ENCODE measurements around the gene GPS1.
A peak's percentile ranks its signal among the peaks of the same experiment; 100 is the strongest.

GPS1 gene

DNA sequence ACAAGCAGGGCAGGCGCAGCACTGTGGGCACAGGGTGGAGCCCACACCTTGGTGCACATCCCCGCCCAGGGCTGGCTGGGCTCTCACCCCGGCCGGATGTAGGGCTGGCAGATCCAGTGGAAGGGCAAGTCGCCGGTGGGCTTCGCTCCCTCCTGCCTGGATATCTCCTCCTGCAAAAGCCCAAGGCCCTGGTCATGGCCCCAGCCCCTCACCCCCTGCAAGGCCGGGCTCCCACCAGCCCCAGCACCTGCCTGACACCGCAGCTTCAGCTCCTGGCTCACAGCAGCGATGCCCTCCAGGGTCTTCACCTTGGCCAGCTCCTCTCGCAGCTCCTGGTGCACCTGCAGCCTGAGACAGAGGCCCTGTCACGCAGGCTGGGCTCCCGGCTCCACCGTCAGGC lies 8.9 kb downstream of the GPS1 start:
- no peak for DNase-seq

DNA sequence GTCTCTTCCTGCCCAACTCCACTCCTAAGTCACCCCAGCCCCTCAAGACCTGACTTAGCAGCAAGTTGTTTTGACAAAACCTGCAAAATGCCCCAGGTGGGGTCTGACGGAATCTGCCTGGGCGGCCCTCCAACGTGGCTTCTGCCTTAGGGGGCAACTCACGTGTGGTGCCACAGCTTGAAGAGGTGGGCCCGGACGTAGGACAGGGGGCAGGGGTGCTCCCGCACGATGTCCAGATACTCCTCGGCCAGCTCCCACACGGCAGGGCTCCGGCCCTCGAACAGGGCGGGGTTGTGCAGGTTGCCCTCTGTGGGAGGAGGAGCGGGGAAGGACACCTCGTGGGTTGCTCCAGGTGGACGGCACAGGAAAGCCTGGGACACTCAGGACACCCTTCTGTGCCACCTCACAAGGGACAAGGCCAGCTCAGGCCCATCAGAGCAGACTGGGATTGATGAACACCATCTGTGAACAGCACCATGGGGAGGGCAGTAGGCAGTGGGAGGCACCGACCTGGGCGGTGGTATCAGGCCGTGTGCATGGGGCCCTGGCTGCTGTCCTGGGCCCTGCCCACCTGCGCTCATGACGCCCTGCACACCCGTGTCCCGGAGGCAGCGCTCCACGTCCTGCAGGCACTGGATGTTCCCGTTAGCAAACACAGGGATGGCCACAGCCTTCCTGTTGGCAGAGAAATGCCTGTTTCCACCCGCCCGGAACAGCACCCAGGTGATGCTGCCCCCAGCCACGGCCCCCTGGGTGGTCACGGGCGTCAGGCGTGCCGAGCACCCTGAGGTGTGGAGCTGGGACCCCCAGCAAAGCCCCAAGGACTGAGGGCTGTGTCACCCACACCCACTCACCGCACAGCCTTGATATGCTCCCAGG lies 9.6 kb downstream of the GPS1 start:
- DNase-seq, result no peak

DNA sequence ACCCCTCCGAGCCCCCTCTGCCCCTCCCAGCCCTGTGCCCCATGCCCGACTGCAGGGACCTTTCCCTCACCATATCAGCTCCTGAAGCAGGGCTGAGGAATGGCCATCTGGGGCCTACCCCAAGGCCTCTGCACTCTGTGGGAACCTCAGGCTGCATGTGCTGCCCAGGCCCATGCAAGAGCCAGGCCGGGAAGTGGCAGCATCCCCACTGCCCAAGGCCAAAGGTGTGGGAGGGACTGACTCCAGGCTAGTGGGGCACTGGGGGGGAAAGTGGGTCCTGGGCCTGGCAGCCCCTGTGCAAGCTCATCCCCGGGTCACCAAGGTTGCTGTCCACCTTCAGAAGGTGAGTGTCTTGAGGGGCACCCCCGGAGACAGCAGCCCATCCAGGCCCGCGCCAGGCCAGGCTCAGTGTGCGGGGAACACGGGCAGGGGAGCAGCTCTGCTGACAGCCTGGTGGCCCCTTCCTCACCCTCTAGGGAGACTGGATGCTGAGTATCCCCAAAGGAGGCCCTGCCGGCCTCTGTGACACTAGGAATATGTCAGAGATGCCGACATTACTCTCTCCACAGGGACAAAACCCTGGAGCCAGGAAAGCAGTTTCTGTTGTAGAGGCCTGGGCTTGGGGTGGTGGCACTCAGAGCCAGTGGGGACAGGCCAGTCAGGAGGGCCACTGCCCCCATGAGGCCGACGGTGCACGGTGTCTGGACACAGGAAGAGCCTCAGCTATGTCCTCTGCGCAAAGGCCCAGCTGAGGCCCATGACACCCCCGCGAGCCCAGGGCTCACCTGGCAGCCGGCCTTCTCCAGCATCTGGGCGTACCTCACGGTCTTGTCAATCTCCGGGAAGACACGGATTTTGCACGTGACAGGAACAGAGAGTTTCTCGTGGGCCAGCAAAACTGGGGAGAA lies 10.6 kb downstream of the GPS1 start:
- no peak for DNase-seq

DNA sequence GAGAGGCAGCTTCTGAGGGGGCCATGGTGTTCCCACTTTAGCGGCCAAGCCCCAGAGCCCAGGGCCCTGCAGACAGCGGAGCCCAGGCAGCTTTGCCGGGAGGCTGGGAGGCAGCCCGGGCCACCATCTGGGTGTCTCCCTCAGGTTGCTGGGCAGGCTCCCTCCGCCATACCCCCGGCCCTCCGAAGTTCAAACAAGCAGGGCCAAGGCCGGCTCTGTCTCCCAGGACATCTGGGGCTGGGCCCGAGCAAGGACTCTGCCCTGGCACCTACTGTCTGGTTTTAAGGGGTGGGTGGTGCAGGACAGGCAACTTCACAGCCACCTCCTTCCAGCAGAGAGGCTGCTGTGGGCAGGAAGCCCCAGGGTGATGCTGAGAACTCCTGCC lies 11.3 kb downstream of the GPS1 start:
- no peak for DNase-seq

DNA sequence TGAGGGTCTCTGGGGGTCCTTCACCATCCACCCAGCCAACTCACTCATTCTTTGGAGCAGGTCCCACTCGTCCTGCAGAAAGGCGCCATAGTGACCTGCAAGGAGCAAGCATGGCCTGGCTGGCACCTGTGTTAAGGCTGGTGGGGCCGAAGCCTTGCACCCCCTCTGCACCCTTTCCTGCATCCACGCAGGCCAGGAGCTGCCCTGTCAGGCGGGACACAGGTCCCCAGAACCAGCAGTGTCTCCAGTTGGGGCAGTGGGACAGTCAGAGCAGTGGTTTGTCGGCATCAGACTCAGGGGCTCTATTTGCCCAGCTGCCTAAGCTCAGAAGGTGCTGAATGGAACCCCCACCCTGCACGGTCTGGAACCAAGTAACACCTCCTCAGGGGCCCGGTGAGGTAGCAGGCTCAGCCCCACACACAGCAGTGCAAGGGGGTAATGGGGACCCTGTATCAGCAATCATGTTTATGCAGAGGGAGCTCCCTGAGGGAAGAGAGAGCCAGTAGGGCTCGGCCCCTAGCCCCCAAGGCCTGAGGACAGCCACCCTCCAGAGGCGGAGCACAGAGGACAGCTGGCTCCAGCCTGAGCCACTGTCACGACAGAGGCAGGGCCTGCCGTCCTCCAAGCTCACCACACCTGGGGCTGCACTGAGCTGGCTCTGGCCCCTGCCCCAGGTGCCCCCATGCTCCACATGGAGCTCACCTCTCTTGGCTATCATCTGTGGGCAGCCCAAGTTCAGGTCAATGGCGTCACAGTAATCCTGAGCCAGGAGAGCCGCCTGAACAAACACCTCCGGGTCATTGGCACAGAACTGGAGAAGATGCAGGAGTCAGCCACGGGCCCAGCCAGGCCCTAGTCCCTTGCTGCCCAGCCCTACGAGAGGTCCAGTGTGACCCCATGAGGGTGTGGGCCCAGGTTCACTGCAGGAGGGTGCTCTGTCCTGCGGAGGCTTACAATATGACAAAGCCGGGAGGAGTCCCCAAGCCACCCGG lies 12.0 kb downstream of the GPS1 start:
- DNase-seq, result no peak

DNA sequence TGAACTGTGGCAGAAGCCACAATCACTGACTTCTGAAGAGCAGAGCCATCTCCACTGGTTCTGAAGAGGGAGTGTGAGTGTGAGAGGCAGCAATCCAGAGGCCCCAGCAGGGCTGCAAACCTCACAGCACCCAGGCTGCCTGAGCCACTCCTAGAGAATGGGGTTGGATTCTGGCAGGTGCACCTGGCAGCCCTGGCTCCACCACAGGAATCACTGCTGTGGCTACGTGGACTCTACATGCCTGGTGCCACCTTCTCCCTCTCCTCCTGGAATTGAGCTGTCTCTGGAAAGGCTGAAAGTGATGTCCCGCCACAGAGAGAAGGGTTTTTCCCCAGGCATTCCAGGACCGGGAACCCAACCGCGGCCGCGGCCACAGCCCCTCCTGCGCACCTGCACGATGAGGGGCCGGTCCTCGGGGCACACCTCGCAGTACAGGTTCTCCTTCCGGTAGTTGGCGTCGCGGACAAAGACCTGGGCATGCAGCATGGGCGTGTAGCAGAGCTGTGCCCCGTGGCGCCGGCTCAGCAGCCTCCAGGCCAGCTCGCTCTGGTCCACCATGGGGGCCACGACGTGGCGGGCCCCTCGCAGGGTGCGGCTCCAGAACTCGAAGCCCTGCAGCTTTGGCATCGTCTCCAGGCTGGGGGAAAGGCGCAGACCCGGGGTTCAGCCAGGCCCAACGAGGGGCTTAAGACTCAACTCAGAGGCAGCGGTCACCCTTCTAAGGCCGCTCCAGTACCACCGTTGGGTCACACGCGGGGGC lies 12.9 kb downstream of the GPS1 start:
- no peak for DNase-seq

DNA sequence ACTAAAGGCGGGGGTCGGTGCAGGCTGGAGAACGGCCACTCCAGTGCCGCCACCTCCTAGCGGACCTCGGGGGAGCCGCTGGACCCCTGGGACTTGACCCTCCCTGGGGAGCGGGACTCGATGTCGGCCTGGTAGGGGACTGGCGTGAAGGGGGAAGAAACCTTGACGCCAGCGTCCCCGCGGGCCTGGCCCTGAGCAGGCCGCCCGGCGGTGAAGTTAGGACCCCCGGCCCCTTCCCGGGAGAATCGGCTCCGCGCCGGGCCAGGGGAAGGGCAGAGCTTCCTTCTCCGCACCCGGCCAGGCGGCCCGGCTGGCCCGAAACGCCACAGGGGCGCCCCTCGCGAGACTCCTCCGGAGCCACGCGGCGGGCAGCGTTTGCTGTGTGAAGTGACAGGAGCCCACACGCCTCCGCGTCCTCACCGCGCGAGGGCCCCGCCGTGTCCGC lies 13.5 kb downstream of the GPS1 start:
- DNase-seq, result peak in 1 of 2 experiments; percentile 51

DNA sequence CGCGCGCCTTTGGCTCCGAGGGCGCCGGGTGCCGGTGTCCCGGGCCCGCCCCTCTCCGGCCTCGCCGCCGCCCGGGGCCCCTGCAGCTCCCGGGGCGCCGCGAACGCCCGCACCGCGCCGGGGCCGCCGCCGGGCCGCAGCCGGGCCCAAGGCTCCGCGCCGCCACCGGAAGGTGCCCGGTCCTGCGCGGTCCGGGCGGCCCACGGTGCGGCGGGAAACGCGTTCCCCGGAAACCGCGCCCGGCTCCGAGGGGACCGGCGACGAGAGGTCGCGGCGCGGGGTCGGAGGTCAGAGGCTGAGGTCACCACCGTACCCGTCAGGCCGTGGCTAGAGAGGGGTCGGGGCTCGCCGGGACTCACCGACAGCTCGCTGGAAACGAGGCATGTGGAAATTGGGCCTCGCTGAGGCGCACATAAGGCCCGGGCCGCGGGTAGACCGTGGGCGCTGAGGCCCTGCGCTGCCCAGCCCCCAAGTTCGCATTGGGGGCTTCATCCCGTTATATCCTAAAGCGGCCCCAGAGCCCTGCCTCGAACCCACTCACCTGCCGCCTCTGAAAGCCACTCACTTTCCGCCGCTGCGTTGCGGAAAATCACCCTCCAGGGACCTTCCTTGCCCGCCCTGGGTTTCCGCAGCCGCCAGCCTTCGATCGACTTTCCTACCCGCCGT lies 14.1 kb downstream of the GPS1 start, which contains the start of gene DUS1L:
DUS1L (minus strand) TSS at position 167 of the 666 bp plus-strand sequence. CDS start 745 bp downstream, outside the sequence.
- DNase-seq, result peak; percentile 80 to 86

DNA sequence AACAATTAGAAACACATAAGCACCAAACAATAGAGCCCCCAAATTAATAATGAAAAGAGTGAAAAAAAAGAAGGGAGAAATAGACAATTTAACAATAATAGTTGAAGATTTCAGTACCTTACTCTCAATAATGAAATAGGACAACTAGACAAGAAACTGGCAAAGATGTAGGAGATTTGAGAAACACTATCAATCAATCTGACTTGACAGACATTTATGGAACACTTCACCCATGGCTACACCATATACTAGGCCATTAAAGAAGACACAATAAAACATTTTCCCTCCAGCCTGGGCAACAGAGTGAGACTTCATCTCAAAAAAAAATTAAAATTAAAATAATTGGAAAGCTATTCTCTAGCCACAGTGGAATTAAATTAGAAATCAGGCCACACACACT lies 18.9 kb downstream of the GPS1 start:
- no peak for DNase-seq

DNA sequence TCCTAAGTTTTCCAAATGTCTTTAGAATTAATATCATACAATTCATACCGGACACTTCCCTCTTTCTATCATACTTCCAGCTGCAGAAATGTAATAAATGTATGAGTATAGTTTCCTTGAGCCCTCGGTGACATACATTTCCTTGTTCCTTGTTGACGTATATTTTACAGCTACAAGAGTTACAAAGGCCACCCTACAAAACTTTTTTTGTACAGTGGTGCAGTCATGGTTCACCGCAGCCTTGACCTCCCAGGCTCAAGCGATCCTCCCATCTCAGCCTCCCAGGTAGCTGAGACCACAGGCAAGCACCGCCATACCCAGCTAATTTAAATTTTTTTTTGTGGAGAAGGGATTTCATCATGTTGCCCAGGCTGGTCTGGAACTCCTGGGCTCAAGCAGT lies 21.1 kb downstream of the GPS1 start:
- DNase-seq, result no peak

DNA sequence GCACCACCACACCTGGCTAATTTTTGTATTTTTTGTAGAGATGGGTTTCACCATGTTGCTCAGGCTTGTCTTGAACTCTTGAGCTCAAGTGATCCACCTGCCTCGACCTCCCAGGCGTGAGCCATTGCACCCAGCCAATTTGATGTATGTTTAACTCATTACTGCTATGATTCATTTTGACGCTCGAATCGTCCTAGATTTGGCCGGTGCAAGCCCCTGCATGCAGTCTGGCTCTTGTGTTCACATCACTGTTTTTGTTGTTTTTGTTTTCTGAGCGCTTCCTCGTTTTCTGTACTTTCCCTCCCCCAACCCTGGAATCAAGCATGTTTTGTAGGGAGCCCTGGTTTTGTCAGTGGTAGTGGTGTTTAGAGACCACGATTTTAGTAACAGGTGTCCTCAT lies 21.7 kb downstream of the GPS1 start:
- DNase-seq, result no peak

DNA sequence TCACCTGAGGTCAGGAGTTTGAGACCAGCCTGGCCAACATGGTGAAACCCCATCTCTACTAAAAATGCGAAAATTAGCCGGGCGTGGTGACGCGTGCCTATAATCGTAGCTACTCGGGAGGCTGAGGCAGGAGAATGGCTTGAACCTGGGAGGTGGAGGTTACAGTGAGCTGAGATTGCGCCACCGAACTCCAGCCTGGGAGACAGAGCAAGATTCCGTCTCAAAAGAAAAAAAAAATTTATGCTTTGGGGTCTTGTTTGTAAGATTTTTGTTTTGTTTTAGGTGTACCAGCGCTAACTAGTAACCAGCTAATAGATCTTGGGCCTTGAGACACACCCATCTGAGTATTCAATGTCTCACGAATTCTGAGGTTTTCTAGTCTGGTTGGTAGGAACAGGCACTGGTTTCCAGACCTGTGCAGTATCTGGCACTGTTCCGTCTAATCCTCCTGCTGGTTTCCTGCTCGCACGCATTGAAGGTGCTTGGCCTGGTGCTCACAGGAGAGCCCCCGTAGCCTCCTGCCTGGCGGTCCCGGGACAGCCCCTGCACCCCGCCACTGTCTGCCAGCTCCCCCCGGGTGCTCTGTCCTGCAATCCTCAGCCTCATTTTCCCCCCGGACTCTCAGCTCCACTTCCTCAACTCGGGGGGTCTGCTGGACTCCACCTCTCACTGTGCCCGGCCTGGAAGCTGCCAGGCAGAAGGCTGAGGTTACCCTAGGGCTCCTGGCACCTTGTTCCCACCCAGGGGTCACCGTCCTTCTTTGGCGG lies 24.5 kb downstream of the GPS1 start:
- DNase-seq, result no peak

DNA sequence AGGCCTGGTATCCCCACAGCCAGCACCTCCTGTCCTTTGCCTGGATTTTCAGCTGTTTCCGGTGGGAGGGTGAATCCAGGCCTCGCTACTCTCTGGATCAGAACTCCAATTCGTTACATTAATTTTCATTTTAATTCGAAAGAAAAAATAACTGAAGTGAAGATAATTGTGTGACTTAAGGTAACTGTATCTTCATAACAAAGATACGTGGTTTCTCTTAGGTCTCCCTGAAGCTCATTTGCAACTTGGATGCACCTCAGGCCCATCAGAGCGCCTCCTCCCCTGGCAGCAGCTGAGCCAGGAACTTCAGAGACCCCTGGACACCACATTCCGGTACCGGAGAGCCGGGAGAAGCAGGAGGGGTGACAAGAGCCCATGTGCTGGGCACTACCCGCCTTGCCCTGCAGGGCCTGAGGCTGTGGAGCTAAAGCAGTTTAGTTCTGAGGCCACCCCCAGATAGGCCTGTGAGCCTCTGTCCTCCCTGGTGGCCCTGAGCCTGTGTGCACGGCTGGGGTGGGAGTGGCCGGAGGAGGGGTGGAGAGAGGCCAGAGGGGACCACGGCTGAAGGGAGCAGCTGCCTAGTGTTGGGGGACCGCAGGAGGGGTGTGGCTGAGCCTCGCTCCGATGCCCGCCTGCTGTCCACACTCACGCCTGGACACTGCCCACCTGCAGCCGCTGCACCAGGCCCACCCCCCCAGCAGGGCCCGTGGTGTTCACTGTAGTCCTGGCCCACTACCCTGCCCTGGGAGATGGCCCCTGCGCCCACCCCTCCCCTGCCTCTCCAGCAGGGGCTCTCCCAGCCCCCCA lies 25.3 kb downstream of the GPS1 start:
- DNase-seq, result no peak

DNA sequence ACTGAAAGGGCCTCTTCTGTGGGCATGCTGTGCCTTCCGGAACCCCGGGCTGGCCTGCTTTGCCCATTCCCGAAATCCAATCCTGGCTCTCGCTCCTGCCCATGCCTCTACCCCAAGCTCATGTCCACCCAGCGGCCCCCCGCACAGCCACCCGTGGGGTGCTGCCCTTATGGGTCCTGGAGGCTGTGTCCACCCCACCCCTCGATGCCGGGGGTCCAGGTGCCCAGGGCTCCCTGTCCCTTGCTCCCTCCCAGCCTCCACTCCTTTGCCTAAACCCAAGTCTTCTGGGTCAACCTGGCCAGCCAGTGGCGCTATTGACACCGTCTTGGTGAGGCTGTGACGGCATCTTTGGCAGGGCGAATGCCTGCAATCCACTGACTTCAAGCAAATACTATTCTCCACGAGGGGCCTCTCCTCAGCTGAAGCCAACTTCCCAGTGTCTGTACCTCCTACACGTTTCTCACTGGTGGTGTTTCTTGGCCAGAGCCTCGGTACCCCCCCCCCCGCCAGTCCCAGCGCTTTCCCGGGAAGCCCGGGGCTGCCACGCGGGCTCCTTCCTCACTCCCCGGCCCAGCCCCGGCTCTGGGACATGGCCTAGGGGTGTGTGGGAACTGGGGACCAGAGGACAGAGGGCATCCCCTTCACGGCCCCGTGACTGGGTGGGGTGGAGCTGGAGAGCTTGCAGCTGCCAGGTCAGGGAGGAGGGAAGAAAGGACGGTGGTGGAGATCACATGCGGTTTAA lies 26.1 kb downstream of the GPS1 start:
- DNase-seq, result no peak

DNA sequence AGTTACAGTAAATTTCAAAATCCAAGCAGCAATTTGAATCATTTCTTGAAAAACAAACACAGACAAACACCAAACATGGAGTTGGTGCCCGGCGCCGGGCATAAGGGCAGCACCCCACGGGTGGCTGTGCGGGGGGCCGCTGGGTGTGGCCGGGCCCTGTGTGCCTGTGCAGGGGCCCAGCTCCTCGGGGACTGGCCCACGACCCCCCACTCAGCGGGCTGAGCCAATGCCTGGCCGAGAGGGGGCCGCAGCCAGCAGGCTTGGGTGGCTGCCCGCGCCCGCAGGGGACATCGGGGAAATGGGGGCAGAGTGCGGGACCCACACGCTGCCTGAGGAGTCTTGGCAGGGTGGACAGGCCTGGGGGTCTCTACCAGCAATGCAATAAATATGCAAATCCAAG lies 26.7 kb downstream of the GPS1 start:
- no peak for DNase-seq

DNA sequence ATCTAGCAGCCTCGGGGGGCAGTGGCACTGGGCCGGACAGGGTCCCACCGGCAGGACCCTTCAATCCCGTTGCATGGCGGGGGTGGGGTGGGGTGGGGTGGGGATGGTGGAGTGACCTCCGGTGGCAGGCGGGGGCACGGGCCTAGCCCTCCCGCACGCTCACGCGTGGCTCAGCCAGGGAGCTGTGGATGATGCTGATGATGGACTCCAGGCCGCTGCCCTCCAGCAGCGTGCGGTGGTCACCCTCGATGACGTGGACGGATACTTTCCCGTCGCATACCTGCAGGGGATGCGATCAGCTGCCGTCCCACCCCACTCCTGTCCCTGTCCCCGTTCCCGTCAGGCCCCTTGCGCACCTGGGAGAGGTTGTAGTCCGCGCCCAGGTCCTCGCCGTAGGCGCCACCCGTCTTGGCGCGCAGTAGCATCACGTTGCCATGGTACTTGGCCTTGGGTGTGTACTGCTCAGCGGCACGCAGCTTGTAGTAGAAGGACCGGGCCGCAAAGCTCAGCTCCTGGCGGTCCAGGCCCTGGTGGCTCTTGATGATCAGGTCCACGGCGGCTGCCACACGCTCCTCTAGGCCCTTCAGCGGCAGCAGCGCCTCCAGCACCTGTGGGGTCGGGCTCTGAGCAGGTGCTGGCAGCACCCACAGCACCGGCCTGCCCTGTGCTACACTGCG lies 27.4 kb downstream of the GPS1 start:
- DNase-seq, result no peak

DNA sequence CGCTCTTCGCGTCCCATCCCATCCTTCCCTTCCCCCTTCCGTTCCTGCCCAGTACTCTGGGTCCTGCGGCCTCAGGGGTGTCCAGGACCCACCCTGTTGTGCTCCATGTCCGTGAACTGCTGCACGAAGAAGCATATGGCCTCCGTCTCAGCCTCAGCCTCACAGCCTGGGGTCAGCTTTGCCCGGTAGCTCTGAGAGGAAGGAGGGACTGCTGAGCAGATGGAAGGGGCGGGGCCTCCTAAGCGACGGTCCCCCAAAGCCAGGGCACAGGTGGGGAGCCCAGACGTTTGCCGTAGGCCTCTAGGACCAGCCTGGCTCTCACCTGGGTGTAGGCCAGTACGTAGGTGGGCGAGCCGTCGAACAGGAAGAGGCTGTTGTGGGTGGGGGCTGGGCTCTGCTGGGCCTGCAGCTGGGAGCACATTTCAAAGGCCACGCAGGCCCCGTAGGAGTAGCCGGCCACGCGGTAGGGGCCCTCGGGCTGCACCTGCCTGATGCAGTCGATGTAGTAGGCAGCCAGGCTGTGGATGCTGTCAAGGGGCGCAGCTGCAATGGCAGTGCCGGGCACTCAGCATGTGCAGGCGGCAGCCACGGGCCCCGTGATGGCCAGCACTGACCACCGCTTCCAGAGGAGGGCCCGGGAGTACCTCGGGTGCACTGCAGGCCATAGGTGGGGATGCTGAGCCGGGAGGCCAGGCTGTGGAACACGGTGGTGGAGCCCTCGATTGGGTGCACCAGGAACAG lies 28.5 kb downstream of the GPS1 start:
- DNase-seq, result no peak

Data from activated T-cell treated with anti-CD3 and anti-CD28 coated beads, Interleukin-2, amount 50 U/mL, for 48 hours (primary cell).